ENCODE measurements around the gene ZNF326. TPM values are rescaled to one million over a fixed set of nuclear protein-coding genes. Genes with fewer than 3 reads are reported as not detected.
A peak's percentile ranks its signal among the peaks of the same experiment; 100 is the strongest.

ZNF326 gene
- total and polyA plus RNA-seq, 2 donors = 6.0 to 14.3 TPM

GRCh38 chr1:89999628-90000027 lies 4.7 kb downstream of the ZNF326 start:
- H3K36me3 ChIP-seq (ENCODE audit: control insufficient read depth in 2 of 2, insufficient read depth in 2 of 2, low read length in 1 of 2) = peaks cover 3 to 10% of the 10 kb centered on the region in 2 donors
- no peak overlapping the region for H3K4me3 ChIP-seq (ENCODE audit: low read length in 2 of 2)
- 98% methylated on average over 3 of the region's 3 CpGs for WGBS
- DNase-seq (ENCODE audit: low read depth in 6 of 9, low spot score in 9 of 9) = no peak
- H3K27me3 ChIP-seq (ENCODE audit: control insufficient read depth in 2 of 2, insufficient read depth in 1 of 2, low read length in 1 of 2) = no peaks in the 10 kb centered on the region
- H3K27ac ChIP-seq (ENCODE audit: low read depth in 1 of 2, low read length in 1 of 2) = no peak overlapping the region
- no peaks in the 10 kb centered on the region for H3K9me3 ChIP-seq (ENCODE audit: control insufficient read depth in 2 of 2, insufficient read depth in 1 of 2, low read length in 1 of 2)
- H3K4me1 ChIP-seq (ENCODE audit: control insufficient read depth in 2 of 2, insufficient read depth in 2 of 2, low read length in 2 of 2) = peaks cover 11% of the 10 kb centered on the region in 2 donors

- H3K36me3 ChIP-seq (ENCODE audit: control insufficient read depth in 2 of 2, insufficient read depth in 2 of 2, low read length in 1 of 2) = peaks cover 7 to 20% of the 10 kb centered on the region in 2 donors
- H3K27ac ChIP-seq (ENCODE audit: low read depth in 1 of 2, low read length in 1 of 2) = no peak overlapping the region
- H3K4me3 ChIP-seq (ENCODE audit: low read length in 2 of 2) = no peak overlapping the region
- H3K4me1 ChIP-seq (ENCODE audit: control insufficient read depth in 2 of 2, insufficient read depth in 2 of 2, low read length in 2 of 2) = peaks cover 10% of the 10 kb centered on the region in 2 donors
- peak in 1 of 9 donors; percentile 36 for DNase-seq (ENCODE audit: low read depth in 6 of 9, low spot score in 9 of 9)
- no peaks in the 10 kb centered on the region for H3K27me3 ChIP-seq (ENCODE audit: control insufficient read depth in 2 of 2, insufficient read depth in 1 of 2, low read length in 1 of 2)
- WGBS = 100% methylated on average over 2 of the region's 2 CpGs
- H3K9me3 ChIP-seq (ENCODE audit: control insufficient read depth in 2 of 2, insufficient read depth in 1 of 2, low read length in 1 of 2) = no peaks in the 10 kb centered on the region
Measured at GRCh38 chr1:90000934-90001676, 6.2 kb downstream of the ZNF326 start.

- Histone ChIP-seq H3K27me3 (ENCODE audit: control insufficient read depth in 2 of 2, insufficient read depth in 1 of 2, low read length in 1 of 2) (no peaks in the 10 kb centered on the region), H3K9me3 (ENCODE audit: control insufficient read depth in 2 of 2, insufficient read depth in 1 of 2, low read length in 1 of 2) (no peaks in the 10 kb centered on the region), H3K36me3 (ENCODE audit: control insufficient read depth in 2 of 2, insufficient read depth in 2 of 2, low read length in 1 of 2) (peaks cover 9 to 39% of the 10 kb centered on the region in 2 donors), H3K4me1 (ENCODE audit: control insufficient read depth in 2 of 2, insufficient read depth in 2 of 2, low read length in 2 of 2) (no peaks in the 10 kb centered on the region), H3K4me3 (ENCODE audit: low read length in 2 of 2) (no peak overlapping the region), H3K27ac (ENCODE audit: low read depth in 1 of 2, low read length in 1 of 2) (no peak overlapping the region)
- no peak for DNase-seq (ENCODE audit: low read depth in 6 of 9, low spot score in 9 of 9)
- 97% methylated on average over 2 of the region's 2 CpGs for WGBS
Measured at GRCh38 chr1:90007979-90008404, 13.1 kb downstream of the ZNF326 start.

GRCh38 chr1:90012300-90012699 lies 17.4 kb downstream of the ZNF326 start:
- H3K27me3 ChIP-seq (ENCODE audit: control insufficient read depth in 2 of 2, insufficient read depth in 1 of 2, low read length in 1 of 2) = no peaks in the 10 kb centered on the region
- H3K27ac ChIP-seq (ENCODE audit: low read depth in 1 of 2, low read length in 1 of 2) = no peak overlapping the region
- no peak overlapping the region for H3K4me3 ChIP-seq (ENCODE audit: low read length in 2 of 2)
- no peak for DNase-seq (ENCODE audit: low read depth in 6 of 9, low spot score in 9 of 9)
- H3K9me3 ChIP-seq (ENCODE audit: control insufficient read depth in 2 of 2, insufficient read depth in 1 of 2, low read length in 1 of 2) = no peaks in the 10 kb centered on the region
- WGBS = over 99% methylated on average over 2 of the region's 2 CpGs
- H3K36me3 ChIP-seq (ENCODE audit: control insufficient read depth in 2 of 2, insufficient read depth in 2 of 2, low read length in 1 of 2) = peaks cover 19 to 48% of the 10 kb centered on the region in 2 donors
- H3K4me1 ChIP-seq (ENCODE audit: control insufficient read depth in 2 of 2, insufficient read depth in 2 of 2, low read length in 2 of 2) = no peaks in the 10 kb centered on the region

- 96% methylated on average over 1 of the region's 1 CpG for WGBS
- Histone ChIP-seq H3K4me1 (ENCODE audit: control insufficient read depth in 2 of 2, insufficient read depth in 2 of 2, low read length in 2 of 2) (no peaks in the 10 kb centered on the region), H3K36me3 (ENCODE audit: control insufficient read depth in 2 of 2, insufficient read depth in 2 of 2, low read length in 1 of 2) (peaks cover 14 to 66% of the 10 kb centered on the region in 2 donors), H3K27me3 (ENCODE audit: control insufficient read depth in 2 of 2, insufficient read depth in 1 of 2, low read length in 1 of 2) (no peaks in the 10 kb centered on the region), H3K27ac (ENCODE audit: low read depth in 1 of 2, low read length in 1 of 2) (no peak overlapping the region), H3K9me3 (ENCODE audit: control insufficient read depth in 2 of 2, insufficient read depth in 1 of 2, low read length in 1 of 2) (no peaks in the 10 kb centered on the region), H3K4me3 (ENCODE audit: low read length in 2 of 2) (no peak overlapping the region)
- no peak for DNase-seq (ENCODE audit: low read depth in 6 of 9, low spot score in 9 of 9)
Measured at GRCh38 chr1:90023691-90024090, 28.8 kb downstream of the ZNF326 start.

GRCh38 chr1:90027281-90027680 lies 32.4 kb downstream of the ZNF326 start:
- H3K27ac ChIP-seq (ENCODE audit: low read depth in 1 of 2, low read length in 1 of 2) = no peak overlapping the region
- H3K36me3 ChIP-seq (ENCODE audit: control insufficient read depth in 2 of 2, insufficient read depth in 2 of 2, low read length in 1 of 2) = peaks cover 19 to 58% of the 10 kb centered on the region in 2 donors
- H3K9me3 ChIP-seq (ENCODE audit: control insufficient read depth in 2 of 2, insufficient read depth in 1 of 2, low read length in 1 of 2) = no peaks in the 10 kb centered on the region
- no peak for DNase-seq (ENCODE audit: low read depth in 6 of 9, low spot score in 9 of 9)
- WGBS = 96% methylated on average over 1 of the region's 1 CpG
- no peak overlapping the region for H3K4me3 ChIP-seq (ENCODE audit: low read length in 2 of 2)
- no peaks in the 10 kb centered on the region for H3K4me1 ChIP-seq (ENCODE audit: control insufficient read depth in 2 of 2, insufficient read depth in 2 of 2, low read length in 2 of 2)
- no peaks in the 10 kb centered on the region for H3K27me3 ChIP-seq (ENCODE audit: control insufficient read depth in 2 of 2, insufficient read depth in 1 of 2, low read length in 1 of 2)

GRCh38 chr1:90039652-90040051 lies 44.7 kb downstream of the ZNF326 start:
- no peak overlapping the region for H3K4me3 ChIP-seq (ENCODE audit: low read length in 2 of 2)
- H3K9me3 ChIP-seq (ENCODE audit: control insufficient read depth in 2 of 2, insufficient read depth in 1 of 2, low read length in 1 of 2) = no peaks in the 10 kb centered on the region
- WGBS = 93% methylated on average over 3 of the region's 3 CpGs
- no peaks in the 10 kb centered on the region for H3K36me3 ChIP-seq (ENCODE audit: control insufficient read depth in 2 of 2, insufficient read depth in 2 of 2, low read length in 1 of 2)
- no peaks in the 10 kb centered on the region for H3K27me3 ChIP-seq (ENCODE audit: control insufficient read depth in 2 of 2, insufficient read depth in 1 of 2, low read length in 1 of 2)
- DNase-seq (ENCODE audit: low read depth in 6 of 9, low spot score in 9 of 9) = no peak
- no peak overlapping the region for H3K27ac ChIP-seq (ENCODE audit: low read depth in 1 of 2, low read length in 1 of 2)
- H3K4me1 ChIP-seq (ENCODE audit: control insufficient read depth in 2 of 2, insufficient read depth in 2 of 2, low read length in 2 of 2) = no peaks in the 10 kb centered on the region

- H3K36me3 ChIP-seq (ENCODE audit: control insufficient read depth in 2 of 2, insufficient read depth in 2 of 2, low read length in 1 of 2) = no peaks in the 10 kb centered on the region
- no peak overlapping the region for H3K4me3 ChIP-seq (ENCODE audit: low read length in 2 of 2)
- no peaks in the 10 kb centered on the region for H3K9me3 ChIP-seq (ENCODE audit: control insufficient read depth in 2 of 2, insufficient read depth in 1 of 2, low read length in 1 of 2)
- H3K4me1 ChIP-seq (ENCODE audit: control insufficient read depth in 2 of 2, insufficient read depth in 2 of 2, low read length in 2 of 2) = no peaks in the 10 kb centered on the region
- WGBS = 92% methylated on average over 4 of the region's 4 CpGs
- no peaks in the 10 kb centered on the region for H3K27me3 ChIP-seq (ENCODE audit: control insufficient read depth in 2 of 2, insufficient read depth in 1 of 2, low read length in 1 of 2)
- DNase-seq (ENCODE audit: low read depth in 6 of 9, low spot score in 9 of 9) = no peak
- H3K27ac ChIP-seq (ENCODE audit: low read depth in 1 of 2, low read length in 1 of 2) = no peak overlapping the region
Measured at GRCh38 chr1:90043586-90043985, 48.7 kb downstream of the ZNF326 start.

- Histone ChIP-seq H3K9me3 (ENCODE audit: control insufficient read depth in 2 of 2, insufficient read depth in 1 of 2, low read length in 1 of 2) (no peaks in the 10 kb centered on the region), H3K4me1 (ENCODE audit: control insufficient read depth in 2 of 2, insufficient read depth in 2 of 2, low read length in 2 of 2) (no peaks in the 10 kb centered on the region), H3K4me3 (ENCODE audit: low read length in 2 of 2) (no peak overlapping the region), H3K36me3 (ENCODE audit: control insufficient read depth in 2 of 2, insufficient read depth in 2 of 2, low read length in 1 of 2) (no peaks in the 10 kb centered on the region), H3K27me3 (ENCODE audit: control insufficient read depth in 2 of 2, insufficient read depth in 1 of 2, low read length in 1 of 2) (no peaks in the 10 kb centered on the region), H3K27ac (ENCODE audit: low read depth in 1 of 2, low read length in 1 of 2) (no peak overlapping the region)
- no peak for DNase-seq (ENCODE audit: low read depth in 6 of 9, low spot score in 9 of 9)
- 96% methylated on average over 5 of the region's 5 CpGs for WGBS
Measured at GRCh38 chr1:90044346-90044745, 49.4 kb downstream of the ZNF326 start.

All from thymus (tissue), 11 donors.